A673 (cell line): ENCODE measurements around the gene UST. TPM values are rescaled to one million over a fixed set of nuclear protein-coding genes. Genes with fewer than 3 reads are reported as not detected.
"Not testable (repeated sequence)": the region's sequence is repeated elsewhere in the genome, so short reads cannot be mapped to it uniquely, and the experiment has no call there.

Source experiments
- BruUV-seq: library from RNA; stranded (reverse); fragments of 400-500 nt; replicated peaks from 2 replicates; lab custom pipeline; 2021; lab: Mats Ljungman, UMichigan
- CTCF ChIA-PET: fragments of 300-600 bp; sonication (Branson Sonifier 250); formaldehyde crosslinking; loops from one replicate; lab custom pipeline; 2022; ENCODE audit warnings: antibody characterized with exemption; lab: Charles Lee
- POLR2A ChIA-PET: fragments of 300-600 bp; sonication (Branson Sonifier 250); formaldehyde crosslinking; loops from one replicate; lab custom pipeline; 2022; ENCODE audit warnings: antibody characterized with exemption; ENCODE audit not compliant: low non-redundant PET; lab: Charles Lee
- DNase-seq: peaks from one replicate; pipeline ENCODE4 v3.0.0-alpha.2; 2015; ENCODE audit warnings: low spot score
- H3K27ac ChIP-seq: fragments of 200-600 bp; sonication (generic); 2 replicates; pipeline ENCODE4 v1.5.1; 2016; ENCODE audit warnings: mixed run types, low read depth, mild to moderate bottlenecking, mixed read lengths, antibody characterized with exemption, low read length; ENCODE audit not compliant: poor library complexity, severe bottlenecking
- H3K27me3 ChIP-seq: fragments of 200-600 bp; sonication (generic); replicated peaks from 2 replicates; pipeline ENCODE4 v1.6.1; 2017; ENCODE audit warnings: mixed run types, low read depth, mild to moderate bottlenecking, mixed read lengths, antibody characterized with exemption, low read length; ENCODE audit not compliant: insufficient read depth, poor library complexity
- H3K36me3 ChIP-seq: fragments of 200-600 bp; sonication (generic); 2 replicates; pipeline ENCODE4 v1.6.1; 2016; ENCODE audit warnings: mixed run types, mild to moderate bottlenecking, mixed read lengths, antibody characterized with exemption, low read length; ENCODE audit not compliant: insufficient read depth, poor library complexity, severe bottlenecking
- H3K4me1 ChIP-seq: fragments of 200-600 bp; sonication (generic); 2 replicates; pipeline ENCODE4 v1.6.1; 2017; ENCODE audit warnings: mixed run types, mild to moderate bottlenecking, mixed read lengths, antibody characterized with exemption, low read length; ENCODE audit not compliant: insufficient read depth, poor library complexity, severe bottlenecking
- H3K4me3 ChIP-seq: fragments of 200-600 bp; sonication (generic); 2 replicates; pipeline ENCODE4 v1.5.1; 2016; ENCODE audit warnings: low read depth, mixed run types, mild to moderate bottlenecking, mixed read lengths, low read length; ENCODE audit not compliant: poor library complexity, severe bottlenecking
- H3K9me3 ChIP-seq: fragments of 200-600 bp; sonication (generic); 2 replicates; pipeline ENCODE4 v1.6.1; 2016; ENCODE audit warnings: mixed run types, low read depth, mild to moderate bottlenecking, mixed read lengths, antibody characterized with exemption, low read length; ENCODE audit not compliant: poor library complexity, severe bottlenecking
- CTCF ChIP-seq: fragments of 300-800, 200-600 bp; sonication (generic); conservative IDR thresholded peaks from 2 replicates; pipeline ENCODE4 v1.5.1; 2017; ENCODE audit warnings: low read depth, mild to moderate bottlenecking, antibody characterized with exemption, low read length, moderate library complexity, mixed read lengths
- EZH2 ChIP-seq: fragments of 200-600 bp; sonication (generic); IDR thresholded peaks from 2 replicates; pipeline ENCODE4 v1.6.1; 2017; ENCODE audit warnings: borderline replicate concordance, low read depth, mild to moderate bottlenecking, mixed read lengths, antibody characterized with exemption, low read length; ENCODE audit not compliant: poor library complexity, severe bottlenecking
- intact Hi-C: fragments of 100-400 bp; cut with micrococcal nuclease; formaldehyde crosslinking; loops from one replicate; pipeline ENCODE4 v1.10.0; 2022; ENCODE audit not compliant: unreplicated experiment
- total RNA-seq: library from RNA; stranded (reverse); gene quantifications from 2 replicates; pipeline ENCODE4 v1.2.3, GENCODE V29; 2021

The UST gene
- total RNA-seq, 1 experiment from 2014 or later: 1.5 TPM

- CTCF ChIA-PET: no interaction called here
- POLR2A ChIA-PET: interaction anchor here (0.6 kb wide), 1 partner anchor 251 kb away, joined by 3 read pairs; no protein-coding TSS in a partner anchor
Observed at GRCh38 chr6:148751793-148752170, 5.0 kb downstream of the UST start.

GRCh38 chr6:148755379-148755778 lies 8.5 kb downstream of the UST start:
- CTCF ChIA-PET, BruUV-seq, DNase-seq, intact Hi-C loops, H3K27me3 ChIP-seq, H3K36me3 ChIP-seq, H3K27ac ChIP-seq, H3K9me3 ChIP-seq, H3K4me1 ChIP-seq, H3K4me3 ChIP-seq: not testable (repeated sequence)
- POLR2A ChIA-PET: interaction anchor here (0.6 kb wide), 1 partner anchor 161 kb away, joined by 3 read pairs; no protein-coding TSS in a partner anchor

More at GRCh38 chr6:148751793-148752170, 5.0 kb downstream of the UST start:
- no peak overlapping the region for H3K4me3 ChIP-seq
- no peak overlapping the region for H3K27ac ChIP-seq
- DNase-seq: no peak
- H3K4me1 ChIP-seq: peaks cover 7% of the 10 kb centered on the region
- H3K9me3 ChIP-seq: no peaks in the 10 kb centered on the region
- no peak for TF ChIP-seq CTCF
- no peak for TF ChIP-seq EZH2
- BruUV-seq: no TSS peak
- intact Hi-C loops: no loop called here
- H3K27me3 ChIP-seq: peaks cover 39% of the 10 kb centered on the region
- H3K36me3 ChIP-seq: no peaks in the 10 kb centered on the region

GRCh38 chr6:148757944-148758480 lies 11.2 kb downstream of the UST start:
- Histone ChIP-seq H3K27me3 (peaks cover under 1% of the 10 kb centered on the region), H3K4me1 (peaks cover 16% of the 10 kb centered on the region), H3K4me3 (no peak overlapping the region), H3K36me3 (no peaks in the 10 kb centered on the region), H3K27ac (no peak overlapping the region), H3K9me3 (no peaks in the 10 kb centered on the region)
- intact Hi-C loops: no loop called here
- ChIA-PET CTCF (no interaction called here), POLR2A (no interaction called here)
- BruUV-seq: no TSS peak
- DNase-seq: no peak
- TF ChIP-seq EZH2 (no peak), CTCF (no peak)

GRCh38 chr6:148758492-148758891 lies 11.7 kb downstream of the UST start:
- intact Hi-C loops: no loop called here
- Histone ChIP-seq H3K4me1 (peaks cover 16% of the 10 kb centered on the region), H3K9me3 (no peaks in the 10 kb centered on the region), H3K4me3 (no peak overlapping the region), H3K36me3 (no peaks in the 10 kb centered on the region), H3K27ac (no peak overlapping the region), H3K27me3 (no peaks in the 10 kb centered on the region)
- no TSS peak for BruUV-seq
- ChIA-PET POLR2A (no interaction called here), CTCF (no interaction called here)
- no peak for DNase-seq
- TF ChIP-seq EZH2 (no peak), CTCF (no peak)
